Stimulated activated CD8-positive, alpha-beta memory T cell treated with anti-CD3 and anti-CD28 coated beads, Interleukin-12 subunit alpha, Interleukin-12 subunit beta, amount 100 ng/mL, for 24 hours (primary cell): ENCODE results near the gene BCORL1.

ENCODE experiments used
- DNase-seq: peaks from one replicate; pipeline ENCODE4 v3.0.0-alpha.2; 2020; ENCODE audit errors: extremely low read depth

BCORL1 gene

GRCh38 chrX:130091980-130092522, 109.6 kb downstream of the BCORL1 start:
- DNase-seq, result peak; percentile 47

- no peak for DNase-seq
Measured at GRCh38 chrX:130093271-130093670, 110.8 kb downstream of the BCORL1 start.

- no peak for DNase-seq
Measured at GRCh38 chrX:130094696-130095095, 112.3 kb downstream of the BCORL1 start.

- DNase-seq, result no peak
Measured at GRCh38 chrX:130095249-130096030, 113.0 kb downstream of the BCORL1 start.

GRCh38 chrX:130097507-130098209, 115.2 kb downstream of the BCORL1 start:
- DNase-seq, result no peak

- no peak for DNase-seq
Measured at GRCh38 chrX:130098210-130098552, 115.7 kb downstream of the BCORL1 start.

GRCh38 chrX:130100180-130100579, 117.7 kb downstream of the BCORL1 start:
- no peak for DNase-seq

GRCh38 chrX:130103605-130104004, 121.2 kb downstream of the BCORL1 start:
- DNase-seq, result no peak

- DNase-seq, result no peak
Measured at GRCh38 chrX:130105244-130105643, 122.8 kb downstream of the BCORL1 start.

GRCh38 chrX:130106071-130106470, 123.6 kb downstream of the BCORL1 start:
- no peak for DNase-seq
